Ovary (tissue), 3 donors: ENCODE data around the gene HBZ.

ENCODE experiments used
- EP300 ChIP-seq: sonication (generic); formaldehyde crosslinking; IDR thresholded peaks from one replicate; pipeline ENCODE4 v1.6.1; 2017; ENCODE audit warnings: antibody characterized with exemption
- POLR2A ChIP-seq: fragments of 450-650 bp; IDR thresholded peaks from one replicate; pipeline ENCODE4 v1.6.1; 2017; ENCODE audit warnings: antibody characterized with exemption, mild to moderate bottlenecking, moderate library complexity
- TF ChIP-seq, protein P1 (sequence below), 3 donors: fragments of 450-650 bp in 2 of 3; fragments of 200-600 bp in 1 of 3; IDR thresholded peaks; one replicate each; pipeline versions ENCODE4 v1.5.1 to v1.8.0; 2016 to 2022; ENCODE audit warnings: antibody characterized with exemption in 3 of 3, mild to moderate bottlenecking in 1 of 3
- donor health status: DM: no; HTN: no; CAD: no.

DNA sequence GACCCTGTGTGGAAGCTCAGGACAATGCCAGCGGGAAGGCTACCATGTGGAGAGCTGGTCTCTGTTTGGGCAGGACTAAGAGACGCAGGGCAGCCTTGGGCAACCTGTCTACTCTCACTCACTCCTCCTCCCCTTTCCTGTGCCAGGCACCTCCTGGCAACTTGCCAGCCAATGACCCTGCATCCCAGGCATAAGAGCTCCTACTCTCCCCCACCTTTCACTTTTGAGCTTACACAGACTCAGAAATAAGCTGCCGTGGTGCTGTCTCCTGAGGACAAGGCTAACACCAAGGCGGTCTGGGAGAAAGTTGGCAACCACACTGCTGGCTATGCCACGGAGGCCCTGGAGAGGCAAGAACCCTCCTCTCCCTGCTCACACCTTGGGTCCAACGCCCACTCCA lies 16.0 kb downstream of the HBZ start:
- TF ChIP-seq, protein P1, sequence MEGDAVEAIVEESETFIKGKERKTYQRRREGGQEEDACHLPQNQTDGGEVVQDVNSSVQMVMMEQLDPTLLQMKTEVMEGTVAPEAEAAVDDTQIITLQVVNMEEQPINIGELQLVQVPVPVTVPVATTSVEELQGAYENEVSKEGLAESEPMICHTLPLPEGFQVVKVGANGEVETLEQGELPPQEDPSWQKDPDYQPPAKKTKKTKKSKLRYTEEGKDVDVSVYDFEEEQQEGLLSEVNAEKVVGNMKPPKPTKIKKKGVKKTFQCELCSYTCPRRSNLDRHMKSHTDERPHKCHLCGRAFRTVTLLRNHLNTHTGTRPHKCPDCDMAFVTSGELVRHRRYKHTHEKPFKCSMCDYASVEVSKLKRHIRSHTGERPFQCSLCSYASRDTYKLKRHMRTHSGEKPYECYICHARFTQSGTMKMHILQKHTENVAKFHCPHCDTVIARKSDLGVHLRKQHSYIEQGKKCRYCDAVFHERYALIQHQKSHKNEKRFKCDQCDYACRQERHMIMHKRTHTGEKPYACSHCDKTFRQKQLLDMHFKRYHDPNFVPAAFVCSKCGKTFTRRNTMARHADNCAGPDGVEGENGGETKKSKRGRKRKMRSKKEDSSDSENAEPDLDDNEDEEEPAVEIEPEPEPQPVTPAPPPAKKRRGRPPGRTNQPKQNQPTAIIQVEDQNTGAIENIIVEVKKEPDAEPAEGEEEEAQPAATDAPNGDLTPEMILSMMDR (IDR thresholded peaks at IDR 0.05) = no peak
- TF ChIP-seq EP300 (no peak), POLR2A (no peak)
